HG02970 (cell line): ENCODE results near the gene PTPN12.

Source experiments
- ATAC-seq: cut with Tn5 transposase; IDR thresholded peaks from one replicate; pipeline ENCODE4 v1.9.1; 2021; ENCODE audit warnings: mild to moderate bottlenecking, moderate library complexity, moderate number of reproducible peaks; ENCODE audit not compliant: unreplicated experiment, low FRiP score

The PTPN12 gene

DNA sequence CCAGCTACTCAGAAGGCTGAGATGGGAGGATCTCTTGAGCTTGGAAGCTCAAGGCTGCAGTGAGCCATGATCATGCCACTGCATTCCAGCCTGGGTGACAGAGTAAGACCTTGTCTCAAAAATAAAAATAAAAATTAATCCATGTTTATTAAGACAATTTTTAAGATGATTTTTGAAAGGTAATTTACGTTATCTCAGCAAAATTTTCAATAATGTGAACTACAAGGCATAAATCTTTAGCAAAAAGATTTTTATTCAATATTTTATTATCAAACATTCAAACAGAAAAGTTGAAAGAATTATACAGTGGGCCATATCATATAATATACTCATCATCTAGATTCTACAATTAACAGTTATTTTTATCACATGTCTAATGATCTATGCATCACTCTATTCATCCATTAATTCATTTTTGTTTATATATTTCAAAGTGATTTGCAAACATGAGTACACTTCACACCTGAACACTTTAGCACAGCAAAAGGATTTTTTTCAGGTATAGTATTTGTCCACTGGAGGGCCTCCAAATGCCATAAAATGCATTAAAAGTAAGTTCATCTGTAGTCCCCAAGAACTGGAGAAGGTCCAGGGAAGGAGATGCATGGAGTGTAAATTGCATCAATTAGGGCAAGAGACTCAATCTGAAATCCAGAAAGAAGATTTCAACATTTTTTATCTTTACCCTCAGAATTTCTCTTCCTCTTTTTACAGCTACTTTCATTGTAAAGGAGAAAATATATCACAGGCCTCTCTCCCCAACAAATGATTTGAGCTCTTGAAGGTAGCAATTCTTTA lies 120.5 kb downstream of the PTPN12 start:
- ATAC-seq: no peak

DNA sequence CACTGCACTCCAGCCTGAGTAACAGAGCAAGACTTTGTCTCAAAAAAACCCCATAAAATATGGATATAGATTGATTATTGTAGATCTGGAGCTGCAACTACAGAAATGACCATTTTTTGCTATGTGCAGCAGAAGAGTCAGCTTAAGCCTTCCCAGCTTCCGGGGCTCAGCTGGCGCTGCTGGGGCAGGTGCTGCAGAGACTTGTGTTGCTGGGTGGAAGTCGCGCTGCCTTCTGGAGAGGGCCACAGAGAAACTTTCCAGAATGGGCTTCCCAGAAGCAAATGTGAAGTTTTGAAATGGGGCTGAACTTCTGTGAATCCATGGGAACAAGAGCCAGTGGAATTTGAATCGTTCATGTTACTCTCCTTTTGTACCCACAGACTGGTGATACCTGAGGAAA lies 121.8 kb downstream of the PTPN12 start:
- no peak for ATAC-seq

DNA sequence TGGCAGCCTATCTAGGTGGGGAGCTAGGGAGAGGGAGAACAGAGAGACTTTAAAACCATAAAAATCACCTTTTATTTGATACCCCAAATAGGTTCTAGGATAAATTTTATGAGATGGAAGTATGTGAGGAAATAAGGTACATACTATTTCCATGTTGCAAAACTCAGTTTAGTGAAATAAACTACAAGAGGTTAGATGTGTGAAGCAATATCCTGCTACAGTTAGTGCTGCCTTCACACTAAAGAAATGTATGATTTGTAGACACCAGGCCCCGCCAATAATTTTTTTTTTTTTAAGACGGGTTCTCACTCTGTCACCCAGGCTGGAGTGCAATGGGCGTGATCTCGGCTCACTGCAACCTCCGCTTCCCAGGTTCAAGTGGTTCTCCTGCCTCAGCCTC lies 124.7 kb downstream of the PTPN12 start:
- no peak for ATAC-seq

DNA sequence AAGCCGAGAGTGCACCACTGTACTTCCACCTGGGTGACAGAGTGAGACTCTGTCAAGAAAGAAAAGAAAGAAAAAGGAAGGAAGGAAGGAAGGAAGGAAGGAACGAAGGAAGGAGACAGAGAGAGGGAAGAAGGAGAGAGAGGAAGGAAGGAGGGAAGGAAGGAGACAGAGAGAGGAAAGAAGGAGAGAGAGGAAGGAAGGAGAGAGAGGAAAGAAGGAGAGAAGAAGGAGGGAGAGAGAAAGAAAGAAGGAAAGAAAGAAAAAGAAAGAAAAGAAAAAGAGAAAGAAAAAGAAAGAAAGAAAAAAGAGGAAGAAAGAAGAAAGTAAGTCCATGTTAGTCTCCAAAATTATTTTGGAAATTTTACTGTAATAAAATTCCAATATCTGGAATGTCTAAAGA lies 125.8 kb downstream of the PTPN12 start:
- no peak for ATAC-seq

DNA sequence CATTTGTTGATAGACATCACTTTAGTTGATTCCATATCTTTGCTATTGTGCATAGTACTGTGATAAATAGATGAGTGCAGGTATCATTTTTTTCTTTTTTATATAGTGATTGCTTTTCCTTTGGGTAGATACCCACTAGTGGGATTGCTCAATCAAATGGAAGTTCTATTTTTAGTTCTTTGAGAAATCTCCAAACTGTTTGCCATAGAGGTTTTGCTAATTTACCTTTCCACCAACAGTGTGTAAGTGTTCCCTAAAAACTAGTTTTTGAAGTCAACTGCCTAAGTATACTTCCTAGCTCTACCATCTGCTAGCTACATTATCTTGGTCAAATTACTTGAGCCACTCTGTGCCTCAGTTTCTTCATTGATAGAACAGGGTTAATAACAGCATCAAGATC lies 127.6 kb downstream of the PTPN12 start:
- ATAC-seq: no peak

DNA sequence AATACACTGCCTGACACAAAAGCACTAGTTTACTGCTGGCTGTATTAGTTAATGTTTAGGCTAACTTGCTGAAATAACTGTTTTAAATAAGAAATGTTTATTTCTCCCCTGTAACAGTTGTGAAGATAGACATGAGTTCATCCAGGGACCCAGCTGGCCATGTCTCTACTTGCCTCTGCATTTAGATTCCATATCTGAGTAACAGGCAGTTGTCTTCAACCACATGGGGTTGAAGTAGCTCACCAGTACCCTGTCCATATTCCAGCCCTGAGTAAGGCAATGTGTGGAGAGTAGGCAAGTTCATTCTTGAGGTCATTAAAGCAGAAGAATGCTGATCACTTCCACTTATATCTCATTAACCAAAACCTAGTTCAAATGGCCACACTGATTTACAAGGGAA lies 128.1 kb downstream of the PTPN12 start:
- ATAC-seq: no peak

DNA sequence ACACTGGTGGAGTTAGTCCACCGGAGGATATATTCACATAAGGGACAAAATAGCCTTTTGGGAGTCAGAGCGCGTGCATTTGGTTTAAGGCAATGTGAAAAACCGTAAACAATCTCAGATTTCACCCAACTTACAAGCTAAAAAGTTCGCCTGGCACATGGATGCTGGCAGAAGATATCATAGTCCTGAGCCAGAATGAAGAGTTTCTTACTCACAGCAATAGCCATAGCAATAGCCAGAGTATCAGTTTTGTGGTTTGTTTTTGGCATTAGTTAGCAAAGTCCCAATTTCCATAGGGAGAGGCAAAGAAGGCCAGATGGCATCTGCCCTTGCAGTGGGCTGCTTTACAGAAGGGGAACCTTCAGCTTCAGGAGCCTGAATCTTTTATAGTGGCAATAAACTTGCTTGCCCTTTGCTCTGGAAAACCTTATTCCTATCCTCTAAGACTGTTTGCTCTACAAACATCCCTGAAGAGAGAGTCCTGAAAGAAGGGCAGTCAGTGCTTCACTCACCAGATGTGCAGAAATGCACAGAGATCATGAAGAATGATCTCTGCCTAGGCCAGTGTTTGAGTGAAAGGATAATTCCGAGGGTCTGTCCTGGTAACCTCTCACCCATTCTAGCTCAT lies 130.5 kb downstream of the PTPN12 start:
- ATAC-seq: no peak

DNA sequence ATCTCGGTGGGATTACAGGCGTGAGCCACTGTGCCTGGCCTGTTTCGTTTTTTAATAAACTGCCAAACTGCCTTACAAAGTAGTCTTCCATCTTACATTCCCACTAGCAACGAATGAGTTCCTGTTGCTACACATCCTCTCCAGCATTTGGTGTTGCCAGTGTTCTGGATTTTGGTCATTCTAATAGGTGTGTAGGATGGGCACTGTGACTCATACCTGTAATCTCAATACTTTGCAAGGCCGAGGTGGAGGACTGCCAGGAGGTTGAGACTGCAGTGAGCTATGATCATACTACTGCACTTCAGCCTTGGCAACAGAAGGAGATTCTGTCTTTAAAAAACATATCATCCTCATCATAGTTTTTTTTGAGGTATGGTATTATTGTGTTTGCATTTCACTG lies 137.8 kb downstream of the PTPN12 start:
- ATAC-seq: no peak

DNA sequence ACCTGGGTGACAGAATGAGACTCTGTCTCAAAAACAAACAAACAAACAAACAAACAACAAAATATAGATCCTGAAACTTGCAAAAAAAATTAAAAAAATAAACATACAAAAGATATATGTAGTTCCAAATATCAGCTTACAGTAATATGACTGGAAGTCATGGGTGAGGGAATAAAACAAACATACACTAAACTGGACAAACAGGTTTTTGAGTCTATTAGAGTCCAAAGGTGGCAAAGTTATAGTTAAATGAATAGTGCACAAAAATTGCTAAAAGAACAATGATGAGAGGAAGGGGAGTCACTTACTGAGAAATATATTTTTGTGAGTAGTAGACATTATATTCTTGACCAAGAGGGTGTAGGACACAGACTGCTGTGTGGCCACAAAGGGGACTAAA lies 142.5 kb downstream of the PTPN12 start:
- ATAC-seq: no peak

DNA sequence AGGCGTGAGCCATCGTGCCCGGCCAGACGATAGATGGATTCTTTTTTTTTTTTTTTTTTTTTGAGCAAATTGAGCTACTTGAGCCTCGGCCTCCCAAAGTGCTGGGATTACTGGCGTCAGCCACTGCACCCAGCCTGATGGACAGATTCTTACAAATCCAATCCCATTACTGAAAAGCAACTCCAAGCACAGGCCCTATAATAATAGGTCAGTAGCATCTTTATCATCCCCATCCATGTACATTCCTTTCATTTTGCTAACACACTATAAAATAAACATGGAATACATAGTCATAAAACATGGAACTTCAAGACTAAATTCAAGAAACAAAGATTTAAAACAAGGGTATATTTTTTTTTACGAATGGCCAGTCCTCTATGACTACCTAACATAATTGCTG lies 143.2 kb downstream of the PTPN12 start:
- ATAC-seq: no peak

DNA sequence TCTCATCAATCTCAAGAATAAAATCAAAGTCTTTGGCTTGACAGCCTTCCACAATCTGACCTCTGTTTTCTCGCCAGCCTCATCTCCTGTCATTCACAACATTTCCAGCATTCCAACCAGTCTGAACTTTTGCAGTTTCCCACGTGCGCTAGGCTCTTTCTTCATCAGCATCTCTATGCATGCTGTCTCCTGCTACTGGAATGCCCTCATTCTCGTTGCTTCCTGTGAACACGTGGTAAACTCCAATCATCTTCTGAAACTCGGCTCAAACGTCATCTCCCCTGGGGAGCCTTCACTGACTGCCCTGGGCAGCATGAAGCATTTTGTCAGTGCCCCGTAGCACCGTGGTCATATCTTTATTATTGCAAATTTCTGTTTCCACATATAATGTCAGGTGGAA lies 146.9 kb downstream of the PTPN12 start:
- no peak for ATAC-seq

DNA sequence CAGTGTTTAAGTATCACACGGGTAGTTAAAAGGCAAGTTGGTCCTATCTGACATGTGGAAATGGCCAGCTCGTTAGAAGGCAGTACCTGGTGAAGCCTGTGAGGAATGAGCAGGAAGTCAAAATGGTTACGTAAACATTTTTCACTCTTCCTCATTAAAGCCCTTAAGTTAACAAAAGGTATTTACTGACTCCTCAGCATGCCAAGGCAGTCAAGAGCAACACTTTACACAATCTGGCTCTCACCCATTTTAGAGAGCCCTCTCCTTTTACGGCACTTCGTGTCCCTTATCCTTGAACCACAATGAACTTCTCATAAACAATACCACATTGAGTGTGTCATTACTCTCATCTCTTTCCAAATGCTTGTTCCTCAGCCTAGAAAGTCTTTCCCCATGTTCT lies 148.1 kb downstream of the PTPN12 start:
- no peak for ATAC-seq

DNA sequence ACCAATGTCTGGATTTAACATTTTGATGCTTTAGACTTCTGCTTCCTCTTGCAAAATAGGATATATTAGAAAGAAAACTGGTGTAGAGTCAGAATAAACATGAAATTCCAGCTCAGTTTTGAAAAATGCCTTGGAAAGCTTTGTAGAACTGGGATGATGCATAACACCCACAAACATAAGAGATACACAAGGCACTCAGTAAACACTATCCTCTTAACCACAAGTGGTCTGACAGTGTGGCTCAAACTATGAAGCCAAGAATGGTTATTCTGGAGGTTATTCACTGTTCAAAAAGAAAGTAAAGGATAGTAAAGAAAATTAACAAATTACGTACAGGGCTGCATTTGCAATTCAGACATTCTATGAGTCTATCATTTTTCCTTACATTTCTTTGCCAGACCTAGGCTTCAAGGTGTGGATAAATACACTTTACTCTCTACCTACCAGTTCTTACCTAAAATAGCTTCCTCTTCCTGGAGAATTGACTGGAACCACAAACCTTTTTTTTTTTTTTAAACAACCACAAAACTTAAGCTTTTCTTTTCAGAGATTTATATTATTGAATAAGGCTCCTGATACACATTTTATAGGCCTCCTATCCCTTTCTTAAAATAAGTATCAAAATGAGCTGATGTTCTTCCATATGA lies 150.1 kb downstream of the PTPN12 start:
- no peak for ATAC-seq

DNA sequence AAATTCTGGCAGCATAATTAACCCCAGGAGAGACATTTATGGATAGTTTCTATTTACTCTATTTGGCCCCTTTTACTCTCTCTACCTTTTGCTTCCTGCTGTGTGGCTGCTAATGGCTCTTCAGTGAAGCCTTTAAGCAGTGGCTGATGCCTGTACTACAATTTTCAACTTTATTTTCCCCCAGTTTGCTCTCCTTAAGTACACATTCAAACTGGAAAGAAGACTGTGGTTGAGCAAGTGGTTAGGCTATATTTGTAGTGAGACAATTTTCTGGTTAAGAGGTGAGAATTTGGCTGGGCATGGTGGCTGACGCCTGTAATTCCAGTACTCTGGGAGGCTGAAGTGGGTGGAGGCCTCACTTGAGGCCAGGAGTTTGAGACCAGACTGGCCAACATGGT lies 150.7 kb downstream of the PTPN12 start:
- ATAC-seq: no peak
